ENCODE data around the gene SEL1L.
"Not testable (repeated sequence)": the region's sequence is repeated elsewhere in the genome, so short reads cannot be mapped to it uniquely, and the experiment has no call there.

Gene SEL1L

GRCh38 chr14:81435391-81436295 lies 98.0 kb downstream of the SEL1L start:
- no peak for DNase-seq (ENCODE audit: low read depth)
- TF ChIP-seq CTCF (conservative IDR thresholded peaks at IDR 0.05; ENCODE audit: low read depth, low read length) = no peak

DNA sequence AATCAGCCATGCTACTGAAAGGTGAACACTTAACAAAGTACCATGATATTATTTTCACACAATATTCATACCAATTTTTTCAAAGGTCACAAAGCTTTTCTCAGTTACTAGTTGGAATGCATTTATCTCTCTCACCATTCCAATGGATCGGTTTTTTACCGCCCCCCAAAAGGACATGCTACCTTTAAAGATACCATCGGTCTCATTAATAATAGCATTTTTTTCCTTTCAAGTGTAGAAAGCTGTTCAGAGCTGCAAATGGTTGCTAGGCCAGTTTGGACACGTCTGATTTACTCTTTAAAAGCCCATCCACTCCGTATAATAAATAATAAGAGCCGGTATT lies 98.6 kb downstream of the SEL1L start:
- TF ChIP-seq CTCF (conservative IDR thresholded peaks at IDR 0.05; ENCODE audit: low read depth, low read length) = no peak
- H3K4me3 ChIP-seq (ENCODE audit: low read length) = peak overlapping the region; percentile 79

More at GRCh38 chr14:81435391-81436295, 98.0 kb downstream of the SEL1L start:
- peak overlapping the region; percentile 79 for H3K4me3 ChIP-seq (ENCODE audit: low read length)

GRCh38 chr14:81434230-81434629 lies 99.4 kb downstream of the SEL1L start:
- DNase-seq (ENCODE audit: low read depth) = no peak
- no peak overlapping the region for H3K4me3 ChIP-seq (ENCODE audit: low read length)
- no peak for TF ChIP-seq CTCF (conservative IDR thresholded peaks at IDR 0.05; ENCODE audit: low read depth, low read length)

More for the DNA sequence above, 98.6 kb downstream of the SEL1L start:
- no peak for DNase-seq (ENCODE audit: low read depth)

DNA sequence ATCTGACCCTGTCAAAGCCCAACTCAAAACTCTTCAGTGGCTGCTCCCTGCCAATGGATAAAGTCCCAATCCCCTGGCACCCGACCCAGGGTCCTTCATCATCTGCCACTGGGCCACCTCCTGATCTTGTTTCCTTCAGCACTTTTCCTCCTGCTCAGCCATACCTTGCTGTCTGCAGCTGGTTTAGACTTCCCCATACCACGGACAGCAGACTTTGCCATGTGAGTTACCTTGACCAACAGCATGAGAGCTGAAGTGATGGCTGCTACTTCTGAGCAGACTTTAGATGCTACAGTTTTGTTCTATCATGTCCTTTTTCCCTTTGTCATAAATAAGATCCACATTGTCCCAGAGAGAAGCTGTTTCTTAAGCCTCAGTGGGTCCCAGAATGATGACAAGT lies 100.3 kb downstream of the SEL1L start:
- no peak for DNase-seq (ENCODE audit: low read depth)
- no peak overlapping the region for H3K4me3 ChIP-seq (ENCODE audit: low read length)
- no peak for TF ChIP-seq CTCF (conservative IDR thresholded peaks at IDR 0.05; ENCODE audit: low read depth, low read length)

GRCh38 chr14:81432219-81432661 lies 101.4 kb downstream of the SEL1L start:
- H3K4me3 ChIP-seq (ENCODE audit: low read length) = no peak overlapping the region
- no peak for TF ChIP-seq CTCF (conservative IDR thresholded peaks at IDR 0.05; ENCODE audit: low read depth, low read length)
- DNase-seq (ENCODE audit: low read depth) = no peak

- DNase-seq (ENCODE audit: low read depth) = no peak
- H3K4me3 ChIP-seq (ENCODE audit: low read length) = no peak overlapping the region
- no peak for TF ChIP-seq CTCF (conservative IDR thresholded peaks at IDR 0.05; ENCODE audit: low read depth, low read length)
Measured at GRCh38 chr14:81430235-81430634, 103.4 kb downstream of the SEL1L start.

DNA sequence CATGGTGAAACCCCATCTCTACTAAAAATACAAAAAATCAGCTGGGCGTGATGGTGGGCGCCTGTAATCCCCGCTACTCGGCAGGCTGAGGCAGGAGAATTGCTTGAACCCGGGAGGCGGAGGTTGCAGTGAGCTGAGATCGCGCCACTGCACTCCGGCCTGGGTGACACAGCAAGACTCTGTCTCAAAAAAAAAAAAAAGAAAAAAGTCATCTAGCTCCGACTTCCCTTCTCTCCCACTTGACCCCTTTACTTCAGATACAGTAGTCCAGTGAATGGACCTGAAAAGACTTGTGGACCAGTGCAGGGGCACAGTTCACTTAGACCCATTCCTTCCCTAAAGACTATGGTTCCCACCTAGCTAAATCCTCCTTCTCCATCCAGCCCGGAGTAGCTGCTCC lies 103.9 kb downstream of the SEL1L start:
- H3K4me3 ChIP-seq (ENCODE audit: low read length); DNase-seq (ENCODE audit: low read depth): not testable (repeated sequence)
